GM19328 (cell line): ENCODE data around the gene ALKBH7.
A peak's percentile ranks its signal among the peaks of the same experiment; 100 is the strongest.

Experiments used
- ATAC-seq: cut with Tn5 transposase; IDR thresholded peaks from one replicate; pipeline ENCODE4 v1.9.1; 2021; ENCODE audit warnings: mild to moderate bottlenecking, moderate library complexity; ENCODE audit not compliant: unreplicated experiment

The ALKBH7 gene

DNA sequence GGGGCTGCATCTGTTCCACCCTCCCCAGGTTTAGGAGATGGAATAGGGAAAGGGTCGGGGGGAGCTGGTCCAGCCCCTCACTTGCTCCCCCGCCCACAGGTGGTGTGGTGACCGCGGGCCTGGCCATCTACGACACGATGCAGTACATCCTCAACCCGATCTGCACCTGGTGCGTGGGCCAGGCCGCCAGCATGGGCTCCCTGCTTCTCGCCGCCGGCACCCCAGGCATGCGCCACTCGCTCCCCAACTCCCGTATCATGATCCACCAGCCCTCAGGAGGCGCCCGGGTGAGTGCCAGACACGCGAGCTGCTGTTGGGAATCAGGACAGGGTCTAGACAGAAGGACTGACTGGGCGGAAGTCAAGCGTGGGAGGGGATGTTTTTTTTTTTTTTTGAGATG lies 8.2 kb upstream of the ALKBH7 start:
- ATAC-seq: no peak

DNA sequence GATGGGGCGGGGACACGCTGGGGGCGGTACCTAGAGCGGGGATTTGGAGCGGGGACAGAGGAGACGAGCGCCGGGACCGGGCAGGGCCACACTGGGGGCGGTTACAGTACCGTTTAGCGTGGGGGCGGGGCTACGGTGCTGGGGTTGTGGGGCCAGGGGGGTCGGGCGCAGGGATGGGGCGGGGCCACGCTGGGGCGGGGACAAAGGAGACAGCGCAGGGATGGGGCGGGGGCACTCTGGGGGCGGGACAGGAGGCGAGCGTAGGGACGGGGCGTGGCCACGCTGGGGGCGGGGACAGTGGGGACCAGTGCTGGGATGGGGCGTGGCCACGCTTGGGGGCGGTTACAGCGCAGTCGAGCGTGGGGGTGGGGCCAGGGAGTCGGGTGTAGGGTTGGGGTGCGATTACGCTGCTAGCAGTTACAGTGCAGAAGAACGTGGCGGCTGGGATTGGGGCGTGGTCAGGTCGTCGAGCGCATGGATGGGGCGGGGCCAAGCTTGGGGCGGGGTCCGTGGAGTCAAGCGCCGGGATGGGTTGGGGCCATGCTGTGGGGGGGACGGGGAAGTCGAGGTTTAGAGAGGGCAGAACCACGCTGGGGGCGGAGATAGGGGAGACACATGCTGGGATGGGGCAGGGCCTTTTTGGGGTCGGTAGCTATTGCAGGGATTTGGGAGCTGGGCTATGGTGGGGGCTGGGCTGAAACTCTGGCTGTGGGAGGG lies 660 bp downstream of the ALKBH7 start:
- peak; percentile 56 for ATAC-seq

DNA sequence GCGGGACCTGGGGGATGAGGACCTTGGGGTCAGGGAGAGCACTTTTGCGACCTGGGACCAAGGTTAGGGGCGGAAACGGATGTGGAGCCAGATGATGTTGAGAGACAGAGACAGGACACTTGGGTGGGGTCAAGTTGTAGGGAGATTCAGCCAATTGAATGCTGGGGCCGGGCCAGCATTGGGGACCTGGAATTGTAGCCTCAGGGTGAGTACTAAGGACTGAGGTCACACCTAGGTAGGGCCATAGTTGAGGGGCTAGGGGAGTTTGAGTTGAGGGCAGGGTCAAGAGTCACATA lies 1.2 kb downstream of the ALKBH7 start:
- ATAC-seq: no peak

DNA sequence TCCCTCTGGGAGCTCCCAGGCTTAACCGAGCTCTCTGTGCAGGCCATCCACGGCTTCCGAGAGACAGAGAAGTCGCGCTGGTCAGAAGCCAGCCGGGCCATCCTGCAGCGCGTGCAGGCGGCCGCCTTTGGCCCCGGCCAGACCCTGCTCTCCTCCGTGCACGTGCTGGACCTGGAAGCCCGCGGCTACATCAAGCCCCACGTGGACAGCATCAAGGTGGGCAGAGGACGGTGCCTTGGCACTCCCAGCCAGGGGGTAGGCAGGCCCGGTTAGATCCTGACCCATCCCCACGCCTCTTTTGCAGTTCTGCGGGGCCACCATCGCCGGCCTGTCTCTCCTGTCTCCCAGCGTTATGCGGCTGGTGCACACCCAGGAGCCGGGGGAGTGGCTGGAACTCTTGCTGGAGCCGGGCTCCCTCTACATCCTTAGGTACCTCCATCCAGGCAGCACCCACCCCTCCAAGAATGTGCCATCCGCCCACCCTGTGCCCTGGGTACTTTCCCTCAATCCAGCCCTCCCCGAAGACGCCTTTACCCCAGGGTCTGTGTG lies 1.6 kb downstream of the ALKBH7 start:
- ATAC-seq: no peak

DNA sequence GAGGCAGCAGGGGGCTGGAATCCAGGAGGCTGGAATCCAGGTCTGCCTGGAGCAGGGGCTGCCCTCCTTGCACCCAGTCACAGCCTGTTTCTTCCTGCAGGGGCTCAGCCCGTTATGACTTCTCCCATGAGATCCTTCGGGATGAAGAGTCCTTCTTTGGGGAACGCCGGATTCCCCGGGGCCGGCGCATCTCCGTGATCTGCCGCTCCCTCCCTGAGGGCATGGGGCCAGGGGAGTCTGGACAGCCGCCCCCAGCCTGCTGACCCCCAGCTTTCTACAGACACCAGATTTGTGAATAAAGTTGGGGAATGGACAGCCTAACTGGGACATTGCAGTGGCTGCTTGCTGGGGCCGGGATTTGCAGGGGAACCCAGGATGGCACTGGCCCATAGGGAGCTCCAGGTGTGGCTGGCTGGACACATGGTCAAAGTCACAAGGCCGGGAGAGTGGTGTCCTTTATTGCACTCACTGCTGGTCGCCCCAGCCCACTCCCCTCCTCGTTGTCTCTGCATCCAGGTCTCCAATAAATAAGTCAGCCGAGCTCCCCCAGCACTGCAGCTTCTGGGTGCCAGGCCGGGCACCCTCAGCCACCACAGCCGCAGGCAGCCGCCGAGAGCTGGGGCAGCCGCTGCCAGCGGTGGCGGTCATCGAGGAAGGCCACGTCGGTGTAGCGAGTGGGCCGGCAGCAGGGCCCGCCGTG lies 2.3 kb downstream of the ALKBH7 start:
- ATAC-seq: no peak

DNA sequence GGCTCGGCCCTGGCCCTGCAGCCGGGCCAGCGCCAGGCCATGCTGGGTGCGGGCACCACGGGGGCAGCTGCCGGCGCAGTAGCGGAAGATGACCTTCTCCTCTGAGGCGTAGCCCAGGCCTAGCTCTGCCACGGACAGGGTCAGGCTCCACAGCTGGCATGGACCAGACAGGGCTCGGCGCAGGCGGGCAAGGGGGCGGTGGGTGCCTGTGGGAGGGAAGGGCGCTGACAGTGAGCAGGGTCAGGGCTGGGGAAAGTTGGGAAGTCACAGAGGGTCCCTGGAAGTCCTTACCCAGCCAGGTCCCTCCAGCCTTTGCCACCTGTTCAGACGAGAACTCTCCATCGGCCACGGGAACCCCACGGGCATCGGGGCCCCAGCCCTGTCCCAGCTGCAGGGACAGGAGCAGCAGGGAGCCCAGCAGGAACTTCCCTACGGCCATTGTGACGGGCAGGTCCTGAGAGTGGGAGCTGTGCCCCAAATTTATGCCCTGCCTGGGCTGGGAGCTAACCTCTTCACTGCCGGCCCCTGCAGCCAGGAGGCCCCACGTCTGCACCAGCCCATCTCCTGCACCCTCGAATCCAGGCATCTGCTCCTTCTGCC lies 2.9 kb downstream of the ALKBH7 start, which contains the start of gene PSPN:
TSS of gene PSPN (minus strand) at position 523 of the 600 bp plus-strand sequence. CDS start at position 439, 84 bp downstream.
- ATAC-seq: no peak

DNA sequence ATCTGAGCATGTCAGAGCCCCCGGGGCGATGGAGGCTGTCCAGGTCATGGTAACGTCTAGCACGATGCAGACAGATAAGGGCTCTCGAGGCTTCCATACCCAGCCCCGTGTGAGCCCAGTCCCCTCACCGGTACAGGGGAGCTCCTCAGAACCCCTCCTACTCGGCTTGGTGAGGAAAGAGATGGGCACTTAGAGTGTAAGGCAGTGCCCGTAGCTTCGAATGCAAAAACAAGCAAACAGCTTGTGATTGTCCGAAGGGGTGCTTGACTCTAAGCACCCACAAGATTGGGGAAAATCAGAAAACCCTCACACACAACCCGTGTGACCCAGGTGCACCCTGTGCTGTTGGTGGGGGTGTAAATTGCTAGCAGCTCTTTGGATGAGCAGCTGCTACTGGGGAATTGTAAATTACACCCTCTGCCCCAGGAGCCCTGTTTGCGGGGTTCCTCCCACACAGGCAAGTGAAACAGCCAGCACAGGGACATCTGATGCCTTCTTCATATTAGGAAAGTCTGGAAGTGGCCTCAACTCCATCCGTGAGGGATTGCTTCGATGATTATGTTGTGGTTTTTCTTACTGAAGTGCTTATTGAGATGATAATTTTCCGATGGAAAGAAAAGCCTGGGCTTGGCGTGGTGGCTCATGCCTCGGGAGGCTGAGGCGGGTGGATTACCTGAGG lies 4.1 kb downstream of the ALKBH7 start:
- ATAC-seq: no peak

DNA sequence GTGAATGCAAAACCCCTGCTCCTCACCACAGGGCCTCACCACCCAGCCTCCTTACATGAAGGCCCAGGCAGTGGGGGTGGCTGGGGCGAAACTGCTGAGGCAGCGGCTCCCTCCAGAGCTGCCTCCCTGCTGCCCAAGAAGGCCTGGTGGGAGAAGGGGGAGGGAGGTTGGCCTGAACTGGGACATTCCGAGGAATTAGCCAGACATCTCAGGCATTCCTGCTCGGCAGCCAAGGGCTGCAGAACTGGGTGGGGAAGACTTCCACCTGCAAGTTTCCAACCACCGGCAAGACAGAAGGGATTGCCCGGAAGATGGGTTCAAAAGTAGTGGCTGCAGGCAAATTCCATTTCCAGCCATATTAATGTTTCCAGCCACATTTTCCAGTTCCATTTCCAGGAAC lies 5.4 kb downstream of the ALKBH7 start:
- ATAC-seq: no peak

DNA sequence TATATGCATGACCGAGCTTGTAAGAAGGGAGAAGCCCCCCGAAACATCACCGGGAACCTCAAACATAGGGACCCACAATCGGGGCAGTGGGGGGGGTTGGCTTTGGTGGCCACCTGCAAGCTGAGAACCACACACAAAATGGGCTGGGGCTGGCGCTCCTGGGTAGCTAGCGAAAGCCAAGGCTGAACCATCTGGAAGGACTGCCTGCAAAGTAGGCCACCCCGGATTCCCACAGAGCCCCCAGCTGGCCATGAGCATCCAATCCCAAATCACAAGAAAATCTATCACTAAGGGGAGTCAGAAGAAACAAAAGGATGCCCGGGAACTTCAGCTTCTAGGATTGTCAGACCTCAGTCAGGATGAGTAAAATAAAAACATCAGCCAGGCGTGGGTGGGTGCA lies 5.9 kb downstream of the ALKBH7 start:
- no peak for ATAC-seq

DNA sequence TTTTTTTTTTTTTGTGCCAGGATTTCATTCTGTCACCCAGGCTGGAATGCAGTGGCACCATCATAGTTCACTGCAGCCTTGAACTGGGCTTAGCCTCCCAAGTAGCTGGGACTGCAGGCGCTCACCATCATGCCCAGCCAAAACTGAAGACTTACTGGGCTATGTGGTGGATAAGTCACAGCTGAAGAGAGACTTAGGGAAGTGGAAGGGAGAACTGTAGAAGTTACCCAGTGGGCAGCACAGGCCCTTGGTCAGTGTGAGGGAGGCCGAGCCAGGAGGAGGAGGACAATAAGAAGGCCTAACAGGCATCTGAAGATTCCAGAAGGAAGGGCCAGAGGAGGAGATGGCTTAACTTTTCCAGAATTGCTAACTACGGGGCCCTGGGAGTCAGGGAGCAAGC lies 7.2 kb downstream of the ALKBH7 start:
- no peak for ATAC-seq

DNA sequence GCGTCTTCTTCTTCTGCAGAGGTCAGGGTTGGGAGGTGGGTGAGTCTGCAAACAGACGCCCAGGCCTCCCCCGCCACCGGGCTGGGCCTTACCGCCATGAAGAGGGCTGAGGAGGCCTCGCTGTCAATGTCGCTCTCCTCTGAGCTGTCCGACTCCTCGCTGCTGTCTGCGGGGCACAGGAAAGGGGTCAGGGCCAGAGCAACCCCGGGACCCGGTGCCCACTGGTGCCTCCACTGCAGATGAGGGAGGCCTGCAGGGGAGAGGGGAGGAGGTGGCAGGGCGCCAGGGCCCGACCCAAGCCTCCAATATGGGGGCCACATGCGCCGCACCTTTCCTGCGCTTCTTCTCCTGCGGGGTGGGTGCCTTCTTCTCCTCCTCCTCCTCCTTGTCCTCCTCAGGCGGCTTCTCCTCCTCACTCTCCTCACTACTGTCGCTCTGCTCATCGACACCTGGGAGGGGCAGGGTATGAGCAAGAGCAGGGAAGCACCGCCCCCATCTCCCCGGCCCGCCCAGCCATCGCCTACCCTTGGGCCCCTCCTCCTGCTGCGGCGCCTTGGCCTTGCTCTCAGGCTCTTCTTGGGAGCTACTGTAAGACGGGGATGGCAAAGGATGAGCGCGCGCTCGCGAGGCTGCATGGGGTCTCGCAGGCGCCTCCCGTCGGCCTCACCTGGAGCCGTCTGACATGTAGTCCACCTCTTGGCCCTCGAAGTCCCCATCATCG lies 8.6 kb downstream of the ALKBH7 start:
- no peak for ATAC-seq

DNA sequence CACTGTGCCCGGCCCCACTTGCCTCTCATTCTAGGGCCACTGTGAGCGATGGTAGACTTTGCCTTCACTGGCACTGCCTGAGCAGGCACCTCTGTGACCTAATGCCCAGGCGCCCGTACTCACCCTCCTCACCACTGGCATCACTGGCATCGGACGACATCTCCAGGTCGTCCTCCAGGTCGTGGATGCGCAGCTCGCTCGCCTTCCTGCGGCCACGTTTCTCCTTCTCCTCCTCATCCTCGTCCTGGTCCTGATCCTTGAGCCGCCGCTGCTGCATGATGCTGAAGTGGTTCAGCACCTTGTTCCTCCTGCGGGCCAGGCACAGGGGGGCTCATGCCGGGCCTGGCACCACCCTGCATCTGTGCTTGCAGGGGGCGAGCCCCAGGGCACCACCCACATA lies 10.6 kb downstream of the ALKBH7 start:
- no peak for ATAC-seq

DNA sequence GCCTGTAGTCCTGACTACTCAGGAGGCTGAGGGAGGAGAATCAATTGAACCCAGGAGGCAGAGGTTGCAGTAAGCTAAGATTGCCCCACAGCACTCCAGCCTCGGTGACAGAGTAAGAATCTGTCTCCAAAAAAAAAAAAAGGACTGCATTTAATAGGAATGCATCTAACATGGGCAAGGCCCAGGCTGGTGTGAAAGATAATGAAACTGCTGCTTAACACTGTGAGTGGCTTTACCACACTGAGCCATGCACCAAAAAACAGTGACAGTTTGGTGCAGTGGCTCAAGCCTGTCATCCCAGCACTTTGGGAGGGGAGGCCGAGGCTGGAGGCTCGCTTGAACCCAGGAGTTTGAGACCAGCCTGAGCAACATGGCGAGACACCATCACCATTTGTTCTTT lies 11.8 kb downstream of the ALKBH7 start:
- no peak for ATAC-seq

DNA sequence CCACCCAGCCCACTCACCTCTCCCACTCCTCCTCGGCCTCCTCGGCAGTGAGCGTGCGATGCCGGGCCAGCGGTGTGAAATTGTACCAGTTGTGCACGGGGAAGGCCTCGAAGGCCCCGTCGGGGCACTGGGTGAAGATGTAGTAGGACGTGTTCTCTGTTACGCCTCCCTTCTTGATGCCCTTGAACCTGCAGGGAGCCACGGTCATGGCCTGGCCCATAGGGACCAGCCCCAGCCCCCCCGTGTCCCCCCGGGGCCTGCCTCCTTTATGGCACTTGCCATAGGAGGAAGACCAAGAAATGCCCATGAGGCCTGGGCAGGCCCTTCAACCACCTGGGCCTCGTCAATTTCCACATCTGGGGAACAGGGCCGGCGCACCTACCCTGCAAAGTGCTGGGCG lies 14.8 kb downstream of the ALKBH7 start:
- ATAC-seq: no peak

DNA sequence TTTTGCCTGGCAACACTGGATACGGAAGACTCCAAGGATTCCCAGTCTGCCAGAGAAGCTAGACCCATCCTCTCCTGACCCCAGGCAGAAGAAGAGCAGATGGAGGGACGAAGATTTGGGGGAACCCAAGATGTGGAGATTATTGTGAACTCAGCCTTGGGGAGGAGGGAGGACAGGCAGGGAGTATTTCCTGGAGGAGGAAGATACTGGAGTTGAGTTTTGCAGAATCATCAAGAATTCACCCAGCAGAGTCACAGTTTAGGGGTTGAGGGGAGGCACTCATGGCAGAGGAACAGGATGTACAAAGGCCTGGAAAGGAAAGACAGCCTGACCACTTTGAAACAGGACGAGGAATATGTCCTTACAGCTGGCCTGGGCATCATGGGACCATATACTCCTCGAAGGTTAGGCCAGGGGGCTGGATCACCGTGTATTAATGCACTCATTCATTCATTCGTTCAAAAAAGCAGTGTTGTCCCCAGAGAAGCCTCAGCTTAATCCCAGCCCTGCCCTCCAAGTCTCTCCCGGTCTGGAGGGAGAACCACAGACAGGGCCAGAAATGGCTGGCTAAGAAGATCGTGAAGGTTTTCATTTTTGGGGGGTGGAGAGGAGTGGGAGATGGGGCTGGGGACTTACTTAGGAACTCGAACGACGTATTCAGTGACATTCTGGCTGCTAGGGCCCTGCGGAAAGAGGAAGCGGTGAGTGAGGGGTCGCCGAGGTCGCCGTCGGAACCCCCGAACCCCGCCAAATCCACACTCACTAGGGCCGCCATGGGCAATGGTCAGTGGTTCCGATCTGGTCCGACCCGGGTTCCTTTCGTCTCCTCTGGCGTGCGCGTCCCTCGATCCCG lies 19.9 kb downstream of the ALKBH7 start:
- no peak for ATAC-seq

DNA sequence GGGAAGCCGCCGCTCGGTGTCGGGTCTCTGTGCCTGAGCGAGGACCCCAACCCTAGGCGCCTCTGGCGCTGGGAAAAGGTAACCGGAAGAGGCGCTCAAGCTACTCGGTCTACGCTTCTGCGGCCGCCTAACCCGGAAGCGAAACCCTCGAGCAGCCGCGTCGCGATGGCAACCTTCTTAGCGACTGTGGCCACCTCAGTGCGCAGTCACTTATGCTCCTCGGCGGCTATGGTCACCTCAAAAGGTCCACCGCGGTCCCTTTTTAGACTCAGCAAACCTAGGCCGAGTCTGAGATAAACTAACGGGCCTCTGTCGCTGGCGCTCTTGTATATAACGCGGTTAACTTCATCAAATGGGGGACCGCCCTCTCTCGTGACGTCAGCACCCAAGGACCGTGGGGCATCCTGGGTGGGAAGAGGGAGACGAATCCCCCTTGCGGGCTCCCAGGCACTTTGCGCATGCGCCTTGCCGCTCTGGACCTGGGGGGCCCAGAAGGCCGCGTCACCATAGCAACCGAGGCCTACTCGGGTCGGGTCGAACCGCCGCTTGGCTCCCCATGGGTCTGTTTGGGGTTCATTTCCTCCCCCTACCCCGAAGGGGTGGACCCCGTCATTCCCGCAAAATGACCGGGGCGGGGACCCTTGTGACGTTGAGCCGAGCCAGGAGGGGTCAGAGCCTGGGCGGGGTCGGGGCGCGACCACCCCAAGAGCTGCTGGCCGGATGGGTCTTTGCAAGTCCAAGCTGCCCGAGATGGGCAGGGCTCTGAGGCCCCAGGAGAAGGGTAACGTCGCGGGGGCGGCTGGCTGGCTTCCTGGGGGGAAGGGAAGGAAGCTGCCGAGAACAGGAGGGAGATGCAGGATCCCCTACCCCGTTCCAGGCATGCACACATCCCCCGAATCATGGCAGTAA lies 20.7 kb downstream of the ALKBH7 start, which contains the start of gene GTF2F1:
TSS of gene GTF2F1 (minus strand) at position 91 of the 909 bp plus-strand sequence. CDS start 169 bp downstream, outside the sequence.
- peak; percentile 79 for ATAC-seq

DNA sequence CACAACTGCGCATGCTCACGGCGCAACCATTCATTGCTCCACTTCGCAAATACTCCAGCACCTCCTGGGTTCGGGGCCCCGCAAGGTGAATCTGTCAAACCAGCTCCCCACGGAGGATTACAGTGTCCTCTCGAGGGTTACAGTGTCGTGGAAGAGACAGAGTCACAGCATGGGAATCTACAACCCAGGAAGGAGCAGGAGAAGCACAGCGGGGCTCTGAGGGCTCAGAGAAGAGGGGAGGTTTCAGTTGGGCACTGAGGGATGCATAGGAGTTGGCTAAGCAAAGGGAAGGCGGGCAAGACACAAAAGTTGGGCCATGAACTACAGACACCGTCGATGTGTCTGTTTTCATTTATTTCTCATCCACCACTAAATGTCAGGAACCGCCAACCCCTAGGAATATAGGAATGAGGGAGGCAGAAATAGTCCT lies 21.4 kb downstream of the ALKBH7 start:
- no peak for ATAC-seq

DNA sequence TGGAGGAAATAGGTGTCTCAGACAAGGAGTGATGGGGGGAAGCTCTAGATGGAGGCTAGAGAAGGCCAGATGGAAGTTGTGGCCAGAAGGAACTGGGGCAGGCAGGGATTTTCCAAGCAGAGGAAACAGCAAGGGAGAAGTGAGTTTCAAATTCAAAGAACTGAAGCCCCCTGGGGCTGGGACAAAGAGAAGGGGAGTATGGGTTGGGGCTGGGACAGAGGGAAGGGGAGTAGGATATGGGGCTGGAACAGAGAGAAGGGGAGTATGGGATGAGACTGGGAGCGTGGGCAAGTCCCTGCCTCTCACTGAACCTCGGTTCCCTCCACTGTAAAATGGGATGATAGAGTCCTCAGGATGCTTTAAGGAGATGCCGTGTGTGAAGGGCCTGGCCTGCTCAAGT lies 22.2 kb downstream of the ALKBH7 start:
- ATAC-seq: no peak

DNA sequence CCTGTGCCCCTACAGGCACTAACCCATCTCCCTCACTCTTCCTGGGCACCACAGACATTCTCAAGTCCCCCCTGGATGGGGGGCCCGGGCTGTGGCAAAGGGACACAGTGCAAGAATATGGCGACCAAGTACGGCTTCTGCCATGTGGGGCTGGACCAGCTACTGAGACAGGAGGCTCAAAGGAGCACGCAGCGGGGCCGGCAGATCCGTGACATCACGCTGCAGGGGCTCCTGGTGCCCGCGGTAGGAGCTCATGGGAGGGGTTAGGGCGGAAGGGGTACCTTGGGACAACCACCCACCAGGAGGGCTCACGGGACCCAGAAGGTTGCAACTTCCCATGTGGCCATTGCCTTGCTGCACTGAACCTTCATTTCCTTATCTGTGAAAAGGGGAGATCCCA lies 23.7 kb downstream of the ALKBH7 start:
- no peak for ATAC-seq
